Breast epithelium (tissue), 4 donors: ENCODE measurements around the gene UPK2. TPM values are rescaled to one million over a fixed set of nuclear protein-coding genes. Genes with fewer than 3 reads are reported as not detected.

ENCODE experiments used
- DNase-seq, 2 donors: peaks; one replicate each; pipeline ENCODE4 v3.0.0-alpha.2; 2019; ENCODE audit warnings: low spot score in 2 of 2
- H3K27ac ChIP-seq, 2 donors: fragments of 200-600 bp; sonication (generic) in 1 of 2; one replicate each; pipeline ENCODE4 v1.5.1; 2016 to 2019; ENCODE audit warnings: mild to moderate bottlenecking in 1 of 2
- H3K27me3 ChIP-seq, 2 donors: fragments of 200-600 bp; sonication (generic) in 1 of 2; one replicate each; pipeline versions ENCODE4 v1.5.1 to v1.6.0; 2017 to 2019; ENCODE audit warnings: control low read depth in 1 of 2, mild to moderate bottlenecking in 1 of 2
- H3K36me3 ChIP-seq: fragments of 200-600 bp; one replicate; pipeline ENCODE4 v1.5.1; 2019
- H3K4me1 ChIP-seq, 2 donors: fragments of 200-600 bp; sonication (generic); one replicate each; pipeline ENCODE4 v1.5.1; 2016 to 2019; ENCODE audit warnings: control low read depth in 1 of 2
- H3K4me3 ChIP-seq, 3 donors: fragments of 200-600 bp; sonication (generic); 1 replicate in 2 of 3; 2 replicates in 1 of 3; pipeline ENCODE4 v1.5.1; 2016 to 2019; ENCODE audit warnings: mild to moderate bottlenecking in 3 of 3, moderate library complexity in 2 of 3
- H3K9me3 ChIP-seq, 2 donors: fragments of 200-600 bp; sonication (generic) in 1 of 2; one replicate each; pipeline ENCODE4 v1.5.1; 2016 to 2019; ENCODE audit warnings: control low read depth in 1 of 2
- POLR2A ChIP-seq: fragments of 450-650 bp; IDR thresholded peaks from one replicate; pipeline ENCODE4 v1.6.1; 2016; ENCODE audit warnings: antibody characterized with exemption, mild to moderate bottlenecking, moderate library complexity
- POLR2AphosphoS5 ChIP-seq, 3 donors: sonication (generic); formaldehyde crosslinking; IDR thresholded peaks; one replicate each; pipeline ENCODE4 v1.6.1; 2017; ENCODE audit warnings: antibody characterized with exemption in 3 of 3
- intact Hi-C: fragments of 100-400 bp; cut with DNase I; formaldehyde crosslinking; loops from one replicate; pipeline ENCODE4 v1.15.1; 2023; ENCODE audit warnings: low total_unique reads
- total RNA-seq, 3 donors: library from RNA; depleted of rRNA; stranded (reverse); fragments of >200 nt; gene quantifications; one replicate each; pipeline ENCODE4 v1.1.0, GENCODE V29; 2016
- TF ChIP-seq, protein P1 (sequence below), 3 donors: fragments of 450-650 bp; IDR thresholded peaks; one replicate each; pipeline ENCODE4 v1.5.1; 2016 to 2017; ENCODE audit warnings: antibody characterized with exemption in 3 of 3, mild to moderate bottlenecking in 3 of 3, moderate library complexity in 3 of 3

UPK2 gene
- total RNA-seq, 3 donors from 2014 or later: not detected

DNA sequence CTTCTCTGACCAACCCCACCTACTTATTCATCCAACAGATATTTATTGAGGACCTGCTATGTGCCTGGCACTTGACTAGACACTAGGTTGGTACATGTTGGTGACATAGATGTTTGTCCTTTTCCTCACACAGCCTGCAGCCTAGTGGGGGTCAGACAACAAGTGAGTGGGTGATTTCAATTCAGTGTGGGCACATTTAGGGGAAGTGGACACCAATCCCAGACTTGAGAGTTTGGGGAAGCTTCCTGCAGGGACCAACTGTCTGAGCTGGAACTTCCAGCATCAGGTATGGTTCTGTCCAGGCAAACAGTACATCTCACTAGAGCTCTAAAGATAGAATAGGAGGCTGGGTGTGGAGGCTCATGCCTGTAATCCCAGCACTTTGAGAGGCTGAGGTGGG, 24.5 kb upstream of the UPK2 start:
- no peaks in the 10 kb centered on the region for H3K36me3 ChIP-seq
- no peaks in the 10 kb centered on the region for H3K9me3 ChIP-seq
- H3K27me3 ChIP-seq: no peaks in the 10 kb centered on the region
- no peak overlapping the region for H3K27ac ChIP-seq
- TF ChIP-seq POLR2AphosphoS5 (IDR thresholded peaks at IDR 0.05) (no peak), POLR2A (no peak)
- TF ChIP-seq, protein P1, sequence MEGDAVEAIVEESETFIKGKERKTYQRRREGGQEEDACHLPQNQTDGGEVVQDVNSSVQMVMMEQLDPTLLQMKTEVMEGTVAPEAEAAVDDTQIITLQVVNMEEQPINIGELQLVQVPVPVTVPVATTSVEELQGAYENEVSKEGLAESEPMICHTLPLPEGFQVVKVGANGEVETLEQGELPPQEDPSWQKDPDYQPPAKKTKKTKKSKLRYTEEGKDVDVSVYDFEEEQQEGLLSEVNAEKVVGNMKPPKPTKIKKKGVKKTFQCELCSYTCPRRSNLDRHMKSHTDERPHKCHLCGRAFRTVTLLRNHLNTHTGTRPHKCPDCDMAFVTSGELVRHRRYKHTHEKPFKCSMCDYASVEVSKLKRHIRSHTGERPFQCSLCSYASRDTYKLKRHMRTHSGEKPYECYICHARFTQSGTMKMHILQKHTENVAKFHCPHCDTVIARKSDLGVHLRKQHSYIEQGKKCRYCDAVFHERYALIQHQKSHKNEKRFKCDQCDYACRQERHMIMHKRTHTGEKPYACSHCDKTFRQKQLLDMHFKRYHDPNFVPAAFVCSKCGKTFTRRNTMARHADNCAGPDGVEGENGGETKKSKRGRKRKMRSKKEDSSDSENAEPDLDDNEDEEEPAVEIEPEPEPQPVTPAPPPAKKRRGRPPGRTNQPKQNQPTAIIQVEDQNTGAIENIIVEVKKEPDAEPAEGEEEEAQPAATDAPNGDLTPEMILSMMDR (IDR thresholded peaks at IDR 0.05): no peak
- H3K4me1 ChIP-seq: peaks cover 0 to 5% of the 10 kb centered on the region in 2 donors
- no peak overlapping the region for H3K4me3 ChIP-seq
- no peak for DNase-seq
- intact Hi-C loops: no loop called here

DNA sequence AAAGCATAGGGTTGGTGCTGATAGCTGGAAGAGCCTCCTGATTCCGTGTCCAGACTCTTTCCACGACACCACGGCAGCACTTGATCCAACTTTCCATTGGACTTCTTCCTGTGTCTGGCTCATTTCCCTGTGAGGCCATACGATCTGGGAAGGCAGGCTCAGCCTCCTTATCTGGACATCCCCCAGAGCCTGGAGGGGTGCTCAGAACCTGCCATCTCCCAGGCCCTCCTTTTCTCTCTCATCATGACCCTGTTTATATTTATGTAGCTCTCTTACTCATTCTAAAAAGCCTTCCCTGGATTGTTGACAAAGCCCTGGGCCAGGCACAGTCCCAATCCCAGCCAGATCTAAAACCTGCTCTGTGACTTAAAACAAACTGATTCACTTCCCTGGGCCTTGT, 22.6 kb upstream of the UPK2 start:
- Histone ChIP-seq H3K27me3 (no peaks in the 10 kb centered on the region), H3K36me3 (no peaks in the 10 kb centered on the region), H3K9me3 (no peaks in the 10 kb centered on the region), H3K27ac (peak overlapping the region; percentile 36 to 71), H3K4me1 (no peaks in the 10 kb centered on the region), H3K4me3 (no peak overlapping the region)
- TF ChIP-seq, protein P1 (IDR thresholded peaks at IDR 0.05): no peak
- no peak for TF ChIP-seq POLR2AphosphoS5 (IDR thresholded peaks at IDR 0.05)
- no peak for DNase-seq
- intact Hi-C loops: no loop called here

DNA sequence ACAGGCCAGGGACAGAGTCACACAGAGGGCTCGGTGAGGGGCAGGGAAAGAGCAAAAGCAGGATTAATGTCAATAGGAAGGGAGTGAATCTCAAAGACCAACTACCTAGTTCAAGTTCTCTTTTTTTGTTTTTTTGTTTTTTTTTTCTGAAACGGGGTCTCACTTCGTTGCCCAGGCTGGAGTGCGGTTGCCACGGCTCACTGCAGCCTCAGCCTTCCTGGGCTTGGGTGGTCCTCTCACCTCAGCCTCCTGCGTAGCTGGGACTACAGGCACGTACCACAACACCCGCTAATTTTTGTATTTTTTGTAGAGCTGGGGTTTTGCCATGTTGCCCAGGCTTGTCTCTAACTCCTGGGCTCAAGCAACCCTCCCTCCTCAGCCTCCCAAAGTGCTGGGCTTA, 20.7 kb upstream of the UPK2 start:
- TF ChIP-seq POLR2AphosphoS5 (IDR thresholded peaks at IDR 0.05) (no peak), POLR2A (no peak)
- TF ChIP-seq, protein P1 (IDR thresholded peaks at IDR 0.05): no peak
- H3K36me3 ChIP-seq: no peaks in the 10 kb centered on the region
- DNase-seq: no peak
- no peaks in the 10 kb centered on the region for H3K27me3 ChIP-seq
- no peak overlapping the region for H3K4me3 ChIP-seq
- intact Hi-C loops: no loop called here
- no peaks in the 10 kb centered on the region for H3K4me1 ChIP-seq
- no peak overlapping the region for H3K27ac ChIP-seq
- no peaks in the 10 kb centered on the region for H3K9me3 ChIP-seq

DNA sequence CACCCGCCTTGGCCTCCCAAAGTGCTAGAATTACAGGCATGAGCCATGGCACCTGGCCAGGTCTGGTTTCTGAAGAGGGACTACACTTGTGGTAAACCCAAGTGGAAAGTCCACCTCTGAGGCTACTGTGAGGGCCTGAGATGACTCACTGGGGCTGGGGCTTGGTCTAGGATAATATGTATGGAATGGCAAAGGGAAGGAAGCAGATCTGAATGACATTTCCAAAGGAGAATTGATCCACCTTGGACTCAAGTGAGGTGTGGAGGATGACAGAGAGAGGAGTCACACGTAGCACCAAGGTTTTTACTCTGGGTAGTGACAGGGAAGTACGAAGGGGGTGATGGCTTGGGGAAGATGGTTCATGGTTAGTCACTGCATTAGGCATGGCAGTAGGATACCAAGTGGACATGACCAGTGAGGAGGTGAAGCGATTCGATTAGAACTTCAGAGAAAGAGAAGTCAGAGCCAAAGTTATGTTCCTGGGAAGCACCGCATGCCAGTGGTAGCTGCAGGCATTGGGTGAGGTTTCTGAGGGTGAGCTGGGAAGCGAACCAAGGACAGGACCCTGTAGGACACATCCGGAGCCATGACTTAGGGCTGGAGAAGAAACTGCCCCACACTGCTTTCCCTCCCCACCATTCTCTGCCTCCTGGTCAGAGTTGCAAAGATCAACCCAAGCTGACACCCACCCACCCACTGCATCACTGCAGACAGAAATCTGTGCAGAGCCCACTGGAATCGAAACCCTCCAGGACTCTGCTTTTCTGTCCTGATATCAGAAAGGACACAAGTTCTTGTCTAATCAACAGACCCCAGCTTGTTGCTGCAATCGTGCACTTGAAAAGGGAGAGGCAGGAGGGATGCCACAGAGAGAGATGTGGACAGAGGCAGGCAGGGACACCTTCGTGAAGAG, 17.4 kb upstream of the UPK2 start:
- no peak for DNase-seq
- intact Hi-C loops: no loop called here
- Histone ChIP-seq H3K36me3 (no peaks in the 10 kb centered on the region), H3K4me3 (no peak overlapping the region), H3K27me3 (no peaks in the 10 kb centered on the region), H3K27ac (no peak overlapping the region), H3K9me3 (no peaks in the 10 kb centered on the region), H3K4me1 (no peaks in the 10 kb centered on the region)
- TF ChIP-seq POLR2A (no peak), POLR2AphosphoS5 (IDR thresholded peaks at IDR 0.05) (no peak)
- TF ChIP-seq, protein P1 (IDR thresholded peaks at IDR 0.05): no peak

DNA sequence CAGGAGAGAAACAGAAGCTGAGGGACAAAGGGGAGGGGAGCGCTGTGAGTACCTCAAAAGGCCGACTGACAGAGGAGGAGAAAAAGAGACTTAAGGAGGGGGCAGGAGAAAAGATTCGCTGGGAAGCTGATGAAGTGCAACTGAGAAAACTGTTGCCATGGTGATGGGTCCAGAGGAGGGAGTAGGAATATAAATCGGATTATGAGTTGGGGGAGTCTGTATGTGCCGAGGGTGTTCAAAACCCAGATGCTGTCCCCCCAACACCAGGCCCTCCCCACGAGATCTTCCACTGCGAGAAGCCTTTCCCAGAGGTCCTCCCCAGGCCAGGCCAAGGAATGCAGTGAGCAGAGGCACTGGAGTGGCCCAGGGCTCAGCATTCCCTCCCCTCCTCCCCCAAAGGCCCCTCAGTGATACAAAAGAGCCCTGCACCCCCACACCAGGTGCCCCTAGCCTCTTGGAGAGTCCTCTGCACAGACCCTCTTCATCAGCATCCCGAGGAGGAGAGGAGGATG, 16.6 kb upstream of the UPK2 start:
- H3K27ac ChIP-seq: no peak overlapping the region
- no peaks in the 10 kb centered on the region for H3K27me3 ChIP-seq
- no peaks in the 10 kb centered on the region for H3K4me1 ChIP-seq
- DNase-seq: no peak
- no peaks in the 10 kb centered on the region for H3K9me3 ChIP-seq
- intact Hi-C loops: no loop called here
- TF ChIP-seq POLR2A (no peak), POLR2AphosphoS5 (IDR thresholded peaks at IDR 0.05) (no peak)
- TF ChIP-seq, protein P1 (IDR thresholded peaks at IDR 0.05): no peak
- H3K36me3 ChIP-seq: no peaks in the 10 kb centered on the region
- no peak overlapping the region for H3K4me3 ChIP-seq
